HG02981 (cell line): ENCODE measurements around the gene PHF5A.
"Not testable (repeated sequence)": the region's sequence is repeated elsewhere in the genome, so short reads cannot be mapped to it uniquely, and the experiment has no call there.

ENCODE experiments used
- ATAC-seq: cut with Tn5 transposase; IDR thresholded peaks from one replicate; pipeline ENCODE4 v1.9.1; 2021; ENCODE audit warnings: mild to moderate bottlenecking, moderate library complexity; ENCODE audit not compliant: unreplicated experiment

PHF5A gene

DNA sequence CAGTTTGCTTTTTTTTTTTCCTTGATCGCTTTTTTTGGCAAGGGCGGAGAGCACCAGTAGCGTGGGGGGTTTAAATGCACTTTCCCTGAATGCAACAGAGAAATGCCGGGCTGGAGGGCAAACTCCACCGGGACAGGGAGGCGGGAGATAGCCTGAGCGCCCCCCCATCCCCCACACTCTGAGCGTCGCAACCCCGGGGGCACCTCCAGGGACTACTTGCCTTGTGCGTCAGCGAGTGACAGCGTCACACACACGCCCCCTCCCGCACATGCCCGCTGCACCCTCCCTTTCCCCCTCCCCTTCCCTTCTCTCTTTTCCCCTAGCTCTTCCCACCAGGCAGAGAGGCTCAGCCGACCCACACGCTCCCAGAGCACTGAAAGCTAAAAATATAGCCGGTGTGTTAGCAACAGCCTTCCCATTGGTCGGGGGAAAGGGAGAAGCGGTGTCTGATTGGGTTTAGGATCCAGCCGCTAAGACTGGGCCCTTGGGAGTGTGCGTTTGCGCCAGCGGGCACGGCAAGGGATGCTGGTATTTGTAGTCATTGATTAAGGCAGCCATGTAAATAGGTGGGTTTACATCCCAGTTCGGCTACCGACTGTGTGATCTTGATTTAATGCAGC is 20.2 kb downstream of the PHF5A start:
- peak; percentile 47 for ATAC-seq

DNA sequence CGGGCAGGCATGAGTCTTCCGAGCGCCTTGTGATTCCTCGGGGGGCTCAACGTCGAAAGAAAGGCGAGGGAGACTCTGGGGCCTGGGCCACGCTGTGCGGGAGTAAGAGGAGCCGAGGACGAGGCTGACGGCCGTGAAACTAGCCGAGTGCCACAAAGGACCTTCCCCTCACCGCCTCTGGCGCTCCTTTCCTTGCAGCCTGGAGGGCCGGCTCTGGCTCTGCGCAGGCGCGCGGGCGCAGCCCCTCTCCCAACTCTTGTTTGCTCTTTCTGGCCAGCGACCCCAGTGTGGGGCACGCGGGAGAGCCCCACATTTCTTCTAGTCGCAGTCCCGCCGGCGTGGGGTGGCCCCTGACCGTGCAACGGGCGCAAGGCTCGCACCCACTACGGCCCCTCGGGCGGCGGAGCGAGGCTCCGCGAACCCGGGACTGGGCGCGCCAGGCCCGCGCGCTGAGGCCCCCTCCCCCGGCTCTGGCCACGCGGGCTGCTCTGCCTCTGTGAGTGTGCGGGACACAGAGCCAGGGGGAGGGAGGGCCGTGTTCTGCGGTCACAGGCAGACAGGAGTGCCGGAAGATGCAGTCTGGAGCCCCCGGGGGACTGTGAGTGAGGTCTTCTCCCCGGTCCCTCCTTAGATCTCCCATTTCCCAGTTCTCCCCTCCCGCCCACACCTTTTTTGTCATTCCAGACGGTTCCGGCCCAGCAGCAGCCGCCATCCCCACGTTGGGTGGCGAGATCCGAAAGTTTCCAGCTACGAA is 20.9 kb downstream of the PHF5A start:
- no peak for ATAC-seq

DNA sequence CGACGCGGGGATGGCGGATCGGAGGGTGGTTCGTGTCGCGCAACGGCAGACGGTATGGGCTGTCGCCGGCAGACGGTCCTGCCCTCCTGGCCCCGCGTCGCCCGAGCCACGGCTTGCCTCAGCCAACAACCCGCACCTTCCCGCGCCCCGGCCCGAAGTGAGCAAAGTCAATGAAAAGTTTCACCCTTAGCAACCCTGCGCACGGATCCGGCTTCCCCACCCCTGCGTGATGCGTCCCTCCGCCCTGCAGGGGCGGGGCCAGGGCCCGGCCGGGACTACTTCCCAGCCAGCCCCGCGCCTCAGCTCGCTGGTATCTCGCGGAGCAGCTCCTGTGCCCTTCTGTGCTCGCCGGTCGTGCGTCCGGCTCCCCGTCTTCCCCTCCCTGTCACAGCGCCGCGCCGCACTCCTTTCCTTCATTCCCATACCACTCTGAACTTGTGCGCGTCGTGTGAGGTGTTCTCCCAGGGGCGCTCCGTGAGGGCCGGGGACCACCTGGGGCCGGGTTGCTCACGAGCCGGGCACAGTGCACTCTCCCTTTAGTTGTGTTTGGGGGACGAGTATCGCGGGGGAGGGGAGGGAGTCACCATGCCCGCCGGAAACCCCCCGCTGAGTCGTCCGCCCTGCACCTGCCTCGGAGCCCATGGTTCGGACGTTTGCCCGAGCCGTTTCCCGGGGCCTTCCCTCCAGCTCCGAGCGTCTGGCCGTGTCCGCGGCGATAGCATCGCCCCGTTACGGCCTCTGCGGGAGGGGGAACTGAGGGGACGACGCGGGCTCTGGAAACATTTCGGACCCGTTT is 21.7 kb downstream of the PHF5A start, which contains the start of gene TOB2:
TSS of gene TOB2 (minus strand) at position 163 of the 796 bp plus-strand sequence. CDS start 9,456 bp downstream, outside the sequence.
- peak; percentile 40 for ATAC-seq

DNA sequence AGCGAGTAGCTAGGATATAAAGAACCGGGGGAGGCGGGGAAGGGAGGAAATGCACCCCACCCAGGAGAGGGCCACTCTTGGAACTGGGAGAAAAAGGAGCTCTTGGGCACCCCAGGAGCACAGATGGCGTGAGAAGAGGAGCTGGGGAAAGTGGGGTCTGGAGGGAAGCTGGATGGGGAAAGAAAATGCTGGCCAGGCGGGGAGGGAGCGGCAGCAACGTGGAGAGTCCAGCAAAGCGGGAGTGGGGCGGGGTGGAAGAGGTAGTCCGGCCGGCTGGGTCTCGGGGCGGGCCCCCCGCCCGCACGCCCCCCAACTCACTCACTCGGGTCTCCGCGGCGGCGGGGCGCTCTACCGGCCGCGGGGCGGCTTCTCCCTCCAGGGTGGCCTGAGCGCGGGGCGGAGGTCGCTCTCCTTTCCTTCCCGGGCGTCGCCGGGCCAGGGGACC is 22.4 kb downstream of the PHF5A start:
- ATAC-seq, result no peak

DNA sequence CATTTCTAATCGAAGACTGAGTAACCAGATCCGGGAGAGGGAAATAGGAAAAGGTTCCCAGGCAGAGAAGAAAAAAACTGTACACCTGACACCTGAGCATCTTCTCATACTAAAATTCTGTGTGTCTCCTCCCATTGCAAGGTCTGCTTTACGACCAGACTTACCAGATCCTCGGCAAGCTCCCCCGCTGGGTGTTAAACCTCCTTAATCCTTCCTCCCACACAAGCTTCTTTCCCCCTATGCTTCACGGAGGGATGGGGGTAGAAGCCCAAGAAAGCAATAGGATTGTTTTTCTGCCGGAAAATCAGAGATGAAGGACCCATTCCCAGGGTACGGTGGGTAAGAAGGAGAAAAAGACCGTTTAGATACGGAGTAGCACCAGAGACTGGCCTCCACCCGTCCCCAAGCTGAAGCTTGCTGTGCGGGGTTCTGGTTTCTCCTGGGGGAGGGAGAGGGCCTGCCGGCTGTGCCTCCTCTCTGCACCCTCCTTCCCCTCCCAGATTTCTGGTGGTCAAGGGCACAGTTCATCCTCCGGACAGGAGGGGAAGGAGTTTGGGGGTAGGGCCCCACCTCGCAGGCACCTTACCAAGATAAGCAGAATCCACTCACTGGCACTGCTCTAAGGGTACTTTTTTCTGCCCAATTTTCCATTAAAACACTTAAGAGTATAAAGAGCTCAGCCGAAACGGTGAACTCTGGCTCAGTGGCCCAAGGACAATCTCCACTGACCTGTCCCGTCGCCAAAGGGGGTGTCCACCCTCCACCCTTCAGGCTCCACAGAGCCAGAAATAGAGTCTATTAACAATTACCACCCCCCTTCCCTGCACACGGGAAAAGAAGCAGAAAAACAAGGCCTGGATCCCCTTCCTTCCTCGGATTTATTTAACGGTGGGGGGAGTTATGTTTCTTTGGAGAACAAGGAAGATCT is 23.1 kb downstream of the PHF5A start:
- no peak for ATAC-seq

DNA sequence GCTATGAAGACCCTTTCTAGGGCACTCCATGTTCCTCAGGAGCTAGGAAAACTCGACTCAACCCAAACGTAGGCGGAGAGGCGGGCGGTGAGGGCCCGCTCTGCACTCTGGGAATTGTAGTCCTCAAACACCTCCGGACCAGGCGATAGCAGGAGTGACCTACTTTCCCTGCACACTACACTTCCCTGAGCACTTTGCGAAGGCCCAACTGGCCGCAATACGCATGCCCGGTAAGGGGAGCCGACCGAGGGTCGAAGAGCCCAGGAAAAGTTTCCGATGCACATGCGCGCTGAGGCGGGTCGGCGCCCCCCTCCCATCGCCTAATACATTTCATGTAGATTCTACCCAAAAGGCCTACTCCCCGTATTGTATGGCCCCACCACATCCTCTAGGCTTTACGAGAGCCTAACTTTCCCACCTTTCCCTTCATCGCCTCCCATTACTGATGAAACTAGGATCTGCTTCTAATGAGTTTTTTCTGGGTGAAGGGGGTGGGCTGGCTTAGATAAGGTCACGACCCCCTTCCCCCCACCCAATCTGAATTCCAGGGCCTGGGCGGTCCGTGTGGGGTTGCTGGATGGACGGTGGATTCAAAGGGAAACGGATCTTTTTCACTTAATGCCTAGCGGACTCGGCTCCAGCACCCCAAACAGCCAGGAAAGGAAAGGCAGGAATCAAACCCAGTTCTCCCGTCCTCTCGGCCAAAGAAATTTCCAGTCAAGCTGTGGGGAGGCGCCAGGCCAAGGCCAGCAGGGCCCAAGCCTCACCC is 23.9 kb downstream of the PHF5A start:
- ATAC-seq, result peak; percentile 41

DNA sequence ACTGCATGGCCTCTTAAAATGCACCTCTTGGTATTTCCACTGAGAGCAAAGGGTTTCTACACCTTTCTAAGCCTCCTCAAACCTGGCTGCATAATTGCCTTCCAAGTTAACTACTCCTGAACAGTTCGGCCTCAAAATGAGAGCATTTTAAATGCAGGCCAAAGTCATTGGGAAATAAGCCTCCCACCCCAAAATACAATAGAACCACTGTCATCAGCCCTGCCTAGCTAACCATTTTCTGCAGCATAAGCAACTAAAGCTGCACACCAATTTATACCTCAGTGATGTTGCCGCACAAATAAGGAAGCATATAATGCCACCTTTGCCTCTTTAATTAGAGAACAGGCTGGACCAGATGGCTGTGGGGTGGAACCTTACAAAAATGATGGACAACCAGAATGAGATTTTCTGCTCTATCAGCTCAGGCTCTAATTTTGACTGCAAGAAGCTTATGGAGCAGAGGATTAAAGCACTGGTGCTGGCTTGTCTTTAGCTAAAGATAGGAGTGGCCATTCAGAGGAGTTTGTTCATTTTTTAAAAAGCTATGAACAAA is 26.2 kb downstream of the PHF5A start:
- ATAC-seq, result no peak

DNA sequence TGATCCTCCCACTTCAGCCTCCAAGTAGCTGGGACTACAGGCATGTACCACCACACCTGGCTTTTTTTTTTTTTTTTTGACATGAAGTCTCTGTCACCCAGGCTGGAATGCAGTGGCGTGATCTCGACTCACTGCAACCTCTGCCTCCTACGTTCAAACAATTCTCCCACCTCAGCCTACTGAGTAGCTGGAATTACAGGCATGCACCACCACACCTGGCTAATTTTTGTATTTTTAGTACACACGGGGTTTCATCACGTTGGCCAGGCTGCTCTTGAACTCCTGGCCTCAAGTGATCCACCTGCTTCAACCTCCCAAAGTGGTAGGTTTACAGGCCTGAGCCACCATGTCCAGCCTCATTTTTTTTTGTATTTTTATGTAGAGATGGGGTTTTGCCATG is 28.0 kb downstream of the PHF5A start:
- not testable (repeated sequence) for ATAC-seq

DNA sequence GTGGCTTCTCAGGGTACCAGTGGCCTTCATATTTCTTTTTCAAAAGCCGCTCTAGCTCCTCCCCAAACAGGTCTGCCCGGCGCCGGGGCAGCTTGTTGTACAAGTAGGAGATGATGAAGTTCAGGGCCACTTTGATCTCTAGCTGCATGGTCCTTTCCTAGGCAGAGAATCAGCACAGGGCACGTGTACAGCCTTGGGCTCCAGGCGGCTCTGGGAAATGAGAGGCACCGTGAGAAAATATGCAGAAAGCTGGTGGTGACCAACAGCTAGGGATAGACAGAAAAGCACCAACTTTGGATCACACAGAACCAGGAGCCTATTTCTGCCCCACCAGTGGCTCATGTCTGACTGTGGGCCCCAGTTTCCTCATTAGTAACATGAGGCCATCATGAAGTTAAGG is 31.3 kb downstream of the PHF5A start:
- ATAC-seq, result no peak

DNA sequence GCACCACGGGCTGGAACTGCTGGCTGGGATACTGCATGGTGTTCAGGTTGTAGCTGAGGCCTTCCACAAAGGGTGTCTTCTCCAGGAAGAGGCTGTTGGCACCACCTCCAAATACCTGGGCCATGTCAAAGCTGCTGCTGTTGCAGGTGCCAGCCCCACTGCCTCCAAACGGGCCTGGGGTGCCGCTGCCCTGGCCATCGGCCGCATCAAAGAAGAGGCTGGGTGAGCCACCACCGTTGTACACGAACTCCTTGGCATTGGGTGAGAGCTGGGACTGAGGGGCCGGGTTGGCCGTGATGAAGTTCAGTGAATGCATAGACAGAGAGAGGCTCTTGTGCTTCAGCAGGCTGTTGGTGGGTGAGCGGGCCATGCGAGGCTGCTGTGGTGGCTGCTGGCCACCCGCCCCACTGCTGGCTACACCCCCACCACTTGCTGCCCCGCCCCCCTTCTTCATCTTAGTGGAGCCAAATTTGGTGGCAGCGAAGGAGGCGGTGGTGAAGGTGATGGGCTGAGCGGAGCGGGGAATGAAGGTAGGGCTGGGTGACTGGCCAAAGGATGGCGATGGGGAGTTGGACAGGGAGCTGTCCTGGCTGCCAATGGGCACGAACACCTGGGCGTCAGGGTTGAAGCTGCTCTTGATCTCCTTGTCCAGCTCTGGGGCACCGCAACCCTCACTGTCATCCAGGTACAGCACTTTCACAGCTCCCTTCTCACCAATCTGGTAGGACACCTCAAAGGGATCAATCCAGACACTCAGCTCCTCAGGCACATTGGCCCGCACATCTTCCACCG is 32.0 kb downstream of the PHF5A start:
- ATAC-seq, result no peak

DNA sequence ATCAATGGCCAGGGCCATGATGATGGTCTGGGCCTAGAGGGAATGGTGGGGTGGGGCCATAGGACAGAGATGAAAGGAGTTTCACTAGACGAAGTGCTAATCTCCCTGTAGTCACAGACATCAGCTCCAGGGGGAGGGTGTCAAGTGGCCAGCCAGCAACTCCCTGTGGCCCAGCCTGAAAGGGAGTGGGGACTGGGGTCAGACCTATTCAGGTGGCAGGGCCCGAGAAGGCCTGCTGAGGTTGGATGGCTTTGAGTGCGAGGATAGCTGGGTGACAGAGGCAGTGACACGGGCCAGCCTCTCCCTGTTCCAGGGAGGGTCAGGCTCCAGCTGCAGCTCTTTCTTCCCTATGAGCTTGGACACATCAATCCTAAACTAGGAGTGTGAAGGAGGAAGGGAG is 32.9 kb downstream of the PHF5A start:
- ATAC-seq, result no peak

DNA sequence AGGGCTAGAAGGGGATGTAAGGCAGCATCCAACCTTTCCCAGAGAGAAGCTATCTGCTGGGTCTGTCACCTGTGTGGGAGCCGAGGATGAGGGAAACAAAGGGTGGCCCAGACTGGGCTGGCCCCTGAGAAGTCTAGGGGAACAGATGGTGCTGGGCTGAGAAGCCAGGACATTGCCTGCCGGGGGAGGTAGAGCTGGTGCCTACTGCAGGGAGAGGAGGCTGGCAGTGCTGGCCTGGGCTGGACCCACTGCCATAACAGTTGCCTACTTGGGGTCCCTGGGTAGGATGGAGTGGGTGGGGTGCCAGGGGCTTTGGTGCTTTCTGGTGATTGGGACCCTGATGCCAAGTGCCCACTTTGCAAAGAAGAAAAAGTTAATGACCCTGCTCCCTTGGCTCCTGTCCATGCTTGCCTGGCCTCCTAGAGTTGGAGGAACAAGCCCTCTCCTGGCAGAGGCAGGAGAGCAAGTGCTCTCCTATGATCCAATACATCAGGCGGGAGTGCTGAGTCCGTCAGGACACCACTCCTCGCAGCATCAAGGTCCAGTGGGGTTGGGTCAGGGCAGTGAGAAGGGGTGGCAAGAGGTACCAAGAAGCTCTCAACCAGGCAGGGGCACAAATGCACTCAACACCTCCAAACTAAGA is 34.0 kb downstream of the PHF5A start:
- not testable (repeated sequence) for ATAC-seq

DNA sequence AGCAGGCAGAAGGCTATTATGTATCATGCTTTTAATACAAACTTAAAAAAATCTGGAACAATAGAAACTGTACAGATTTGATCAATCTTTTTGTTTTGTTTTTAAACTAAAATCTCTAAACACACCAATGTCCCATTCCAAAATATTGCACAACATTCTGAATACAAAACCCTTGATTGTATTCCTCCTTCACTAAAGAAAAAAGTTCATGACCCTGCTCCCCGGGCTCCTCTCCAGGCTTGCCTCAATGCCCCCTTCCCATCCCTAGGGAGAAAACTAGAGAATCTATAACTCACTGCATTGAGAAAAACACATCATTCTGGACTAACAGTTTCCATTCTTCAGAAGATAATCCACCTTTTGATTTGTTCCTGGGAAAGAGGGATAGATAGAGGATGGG is 35.0 kb downstream of the PHF5A start:
- not testable (repeated sequence) for ATAC-seq

DNA sequence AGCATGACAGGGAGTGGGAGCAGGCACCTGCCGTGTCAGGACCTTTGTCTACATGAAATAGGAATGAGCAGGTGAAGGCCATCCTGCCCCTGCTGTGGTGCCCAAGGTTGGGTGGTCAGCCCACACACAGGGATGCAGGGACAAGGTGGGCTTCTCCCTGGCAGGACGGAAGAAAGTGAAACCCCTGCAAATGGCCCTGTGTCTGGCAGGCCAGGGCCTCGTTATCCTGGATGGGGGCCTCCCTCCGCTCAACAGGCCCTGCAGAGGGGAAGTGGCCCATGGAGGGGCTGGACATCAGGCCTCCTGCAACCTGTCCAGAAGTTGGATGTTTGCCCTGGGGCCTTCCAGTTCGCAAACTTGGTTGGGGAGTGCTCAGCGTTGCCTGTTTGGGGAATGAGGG is 36.8 kb downstream of the PHF5A start:
- ATAC-seq, result no peak

DNA sequence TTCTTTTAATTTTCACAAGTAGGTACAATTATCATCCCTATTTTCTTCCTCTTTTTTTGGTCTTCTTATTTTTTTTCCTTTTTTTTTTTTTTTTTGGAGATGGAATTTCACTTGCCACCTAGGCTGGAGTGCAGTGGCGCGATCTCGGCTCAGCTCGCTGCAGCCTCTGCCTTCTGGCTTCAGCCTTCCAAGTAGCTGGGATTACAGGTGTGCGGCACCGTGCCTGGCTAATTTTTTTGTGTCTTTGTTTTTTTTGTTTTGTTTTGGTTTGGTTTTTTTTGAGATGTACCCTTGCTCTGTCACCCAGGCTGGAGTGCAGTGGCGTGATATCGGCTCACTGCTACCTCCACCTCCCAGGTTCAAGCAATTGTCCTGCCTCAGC is 38.5 kb downstream of the PHF5A start:
- no peak for ATAC-seq

DNA sequence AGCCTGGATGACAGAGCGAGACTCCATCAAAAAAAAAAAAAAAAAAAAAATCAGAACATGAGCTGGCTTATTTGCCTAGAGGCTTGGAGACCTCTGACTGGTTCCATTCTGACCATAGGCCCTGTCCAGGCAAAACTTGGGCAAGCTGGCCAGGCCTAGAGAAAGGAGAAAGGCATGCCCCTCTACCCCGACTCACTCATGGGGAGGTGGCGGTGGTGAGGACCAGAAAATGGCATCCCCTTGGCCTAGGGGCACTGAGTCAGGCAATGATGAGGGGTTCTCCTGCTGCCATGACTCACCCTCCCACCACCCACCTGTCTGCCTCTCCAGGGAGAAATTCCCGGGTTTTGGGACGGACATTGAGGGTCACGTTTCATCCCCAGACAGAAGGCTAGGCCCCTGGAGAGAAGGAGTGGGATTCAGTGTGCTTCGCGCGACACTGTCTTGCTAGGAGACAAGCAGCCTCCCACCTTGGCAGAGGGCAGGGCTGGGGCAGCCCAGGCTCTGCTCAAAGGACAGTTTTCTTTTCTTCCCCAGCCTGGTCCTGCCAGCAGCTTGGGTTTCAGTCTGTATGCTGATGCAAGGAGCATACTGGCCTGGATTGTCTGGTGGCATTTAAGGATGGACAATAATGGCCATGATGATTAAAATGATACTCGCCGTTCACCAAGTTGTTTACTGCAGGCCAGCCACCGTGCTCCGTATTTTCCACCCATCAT is 39.1 kb downstream of the PHF5A start:
- ATAC-seq, result no peak

DNA sequence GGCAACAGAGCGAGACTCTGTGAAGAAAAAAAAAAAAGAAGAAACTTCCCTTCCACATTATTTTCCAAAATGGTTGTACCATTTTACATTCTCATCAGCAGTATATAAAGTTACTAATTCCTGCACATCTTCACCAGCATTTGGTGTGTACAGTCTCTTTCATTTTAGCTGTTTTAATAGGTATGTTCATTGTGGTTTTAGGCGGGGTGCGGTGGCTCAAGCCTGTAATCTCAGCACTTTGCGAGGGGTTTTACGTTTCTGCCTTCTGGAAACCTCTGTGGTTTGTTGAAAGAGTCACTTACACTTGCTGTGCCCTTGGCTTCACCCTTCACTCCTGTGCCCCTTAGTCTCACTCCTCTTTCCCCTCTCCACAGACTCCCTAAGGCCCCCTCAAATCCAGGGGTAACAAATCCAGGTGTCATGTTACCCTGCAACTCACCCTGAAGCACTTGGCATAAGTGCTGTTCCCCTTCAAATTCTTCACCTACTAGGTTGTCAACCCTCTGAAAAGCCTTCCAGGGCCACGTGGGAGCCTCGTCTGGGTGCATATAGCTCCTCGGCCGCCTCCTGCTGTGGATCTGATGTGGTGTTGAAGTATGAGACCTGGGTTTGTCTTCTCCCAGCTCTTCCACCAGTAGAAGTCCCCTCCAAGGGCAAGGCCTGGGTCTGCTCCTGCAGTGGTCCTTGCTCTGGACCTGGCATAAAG is 42.7 kb downstream of the PHF5A start:
- no peak for ATAC-seq
